Measurements from ENCODE around the gene CRTC3. TPM values are rescaled to one million over a fixed set of nuclear protein-coding genes. Genes with fewer than 3 reads are reported as not detected.
A peak's percentile ranks its signal among the peaks of the same experiment; 100 is the strongest.

The CRTC3 gene
- total RNA-seq, 1 donor from 2014 or later = 52.0 TPM

GRCh38 chr15:90563463-90563862 is 33.7 kb downstream of the CRTC3 start:
- DNase-seq (ENCODE audit: low spot score) = no peak

DNA sequence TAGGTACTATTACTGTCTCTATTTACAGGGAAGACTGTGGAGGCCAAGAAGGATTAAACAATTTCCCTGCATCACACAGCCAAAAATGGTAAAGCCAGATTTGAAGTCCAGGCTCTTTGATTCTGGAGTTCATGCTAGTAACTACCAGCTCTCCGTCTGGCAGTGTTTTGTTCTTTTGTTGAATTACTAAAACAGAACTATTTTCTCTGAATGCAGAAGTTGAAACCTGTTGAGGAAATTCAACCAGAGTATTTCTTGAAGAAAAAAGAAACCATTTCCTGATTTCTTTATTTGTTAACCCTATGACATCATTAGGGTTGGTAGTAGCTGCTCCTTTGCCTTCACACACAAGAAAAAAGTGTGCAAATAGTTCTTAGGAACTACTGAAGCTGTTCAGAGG is 34.3 kb downstream of the CRTC3 start:
- DNase-seq (ENCODE audit: low spot score) = no peak

DNA sequence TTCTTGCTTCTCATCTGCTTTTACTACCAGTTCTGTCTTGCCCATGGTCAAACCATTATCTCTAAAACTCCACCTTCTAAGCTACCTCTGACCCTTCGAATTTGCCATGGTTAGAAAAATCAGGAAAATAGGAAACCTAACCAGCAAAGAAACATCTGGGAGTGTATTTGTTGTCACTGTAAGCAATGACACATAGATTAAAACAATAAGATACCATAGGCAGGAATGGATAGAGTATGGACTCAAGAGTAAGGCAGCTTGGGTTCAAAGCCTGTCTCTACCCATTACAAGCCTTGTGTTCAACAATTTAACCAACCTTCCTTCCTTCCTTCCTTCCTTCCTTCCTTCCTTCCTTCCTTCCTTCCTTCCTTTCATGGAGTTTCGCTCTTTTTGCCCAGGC is 34.9 kb downstream of the CRTC3 start:
- DNase-seq (ENCODE audit: low spot score) = no peak

DNA sequence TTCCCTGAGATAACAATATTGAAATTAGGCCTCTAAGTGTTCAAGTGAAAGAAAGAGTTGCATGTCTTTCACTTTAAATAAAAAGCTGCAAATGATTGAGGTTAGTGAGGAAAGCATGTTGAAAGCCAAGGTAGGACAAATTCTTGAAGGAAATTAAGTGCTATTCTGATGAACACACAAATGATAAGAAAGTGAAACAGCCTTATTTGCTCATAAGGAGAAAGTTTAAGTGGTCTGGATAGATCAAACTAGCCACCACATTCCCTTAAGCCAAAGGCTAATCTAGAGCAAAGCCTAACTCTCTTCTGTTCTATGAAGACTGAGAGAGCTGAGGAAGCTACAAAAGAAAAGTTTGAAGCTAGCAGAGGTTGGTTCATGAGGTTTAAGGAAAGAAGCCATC is 36.1 kb downstream of the CRTC3 start:
- no peak for DNase-seq (ENCODE audit: low spot score)

- DNase-seq (ENCODE audit: low spot score) = no peak
Measured at GRCh38 chr15:90570643-90571042, 40.9 kb downstream of the CRTC3 start.

GRCh38 chr15:90571063-90571541 is 41.4 kb downstream of the CRTC3 start:
- DNase-seq (ENCODE audit: low spot score) = peak; percentile 69

DNA sequence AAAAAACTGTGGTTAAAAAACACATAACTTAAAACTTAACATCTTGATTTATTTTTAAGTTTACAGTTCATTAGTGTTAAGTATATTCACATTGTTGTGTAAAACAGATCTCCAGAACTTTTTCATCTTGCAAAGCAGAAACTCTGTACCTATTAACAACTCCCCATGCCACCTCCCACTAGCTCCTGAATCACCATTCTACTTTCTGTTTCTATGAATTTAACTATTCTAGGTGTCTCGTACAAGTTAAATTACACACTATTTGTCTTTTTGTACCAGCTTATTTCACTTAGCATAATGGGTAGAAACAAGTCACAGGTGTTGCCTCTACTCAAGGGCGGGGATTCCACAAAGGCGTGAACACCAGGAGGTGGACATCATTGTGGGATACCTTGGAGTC is 43.2 kb downstream of the CRTC3 start:
- no peak for DNase-seq (ENCODE audit: low spot score)

- no peak for DNase-seq (ENCODE audit: low spot score)
Measured at GRCh38 chr15:90576711-90577389, 47.1 kb downstream of the CRTC3 start.

- DNase-seq (ENCODE audit: low spot score) = no peak
Measured at GRCh38 chr15:90579213-90579612, 49.5 kb downstream of the CRTC3 start.

DNA sequence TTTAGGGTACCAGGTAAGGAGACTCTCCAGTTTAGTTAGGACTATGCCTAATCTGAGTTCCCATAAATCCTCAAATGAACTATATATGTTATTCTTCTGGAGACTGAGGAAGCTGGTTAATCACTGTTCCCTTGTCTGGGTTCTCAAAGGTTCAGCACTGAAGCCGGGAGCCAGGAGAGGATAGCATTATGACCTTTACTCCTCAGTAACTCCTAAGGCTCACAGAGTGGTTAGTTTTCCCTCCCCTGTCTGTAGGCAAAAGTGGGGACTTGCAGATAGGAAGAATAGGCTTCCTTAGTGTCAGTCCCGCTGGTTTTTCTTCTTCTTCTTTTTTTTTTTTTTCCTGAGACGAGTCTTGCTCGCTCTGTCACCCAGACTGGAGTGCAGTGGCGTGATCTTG is 50.4 kb downstream of the CRTC3 start:
- DNase-seq (ENCODE audit: low spot score) = no peak

DNA sequence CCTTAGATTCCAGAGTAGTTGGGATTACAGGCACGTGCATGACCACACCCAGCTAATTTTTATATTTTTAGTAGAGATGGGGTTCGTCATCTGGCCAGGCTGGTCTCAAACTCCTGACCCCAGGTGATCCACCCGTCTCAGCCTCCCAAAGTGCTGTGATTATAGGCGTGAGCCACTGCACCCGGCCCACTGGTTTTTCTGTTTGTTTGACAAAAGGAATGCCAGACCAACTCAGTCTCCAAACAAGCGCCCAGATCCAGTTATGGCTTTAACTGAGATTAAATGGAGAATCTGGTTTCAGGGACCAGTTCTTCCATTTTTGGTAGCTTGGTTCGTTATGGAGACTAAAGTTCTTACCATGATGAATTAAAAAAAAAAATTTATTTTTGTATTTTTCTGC is 50.8 kb downstream of the CRTC3 start:
- no peak for DNase-seq (ENCODE audit: low spot score)

GRCh38 chr15:90580946-90581345 is 51.2 kb downstream of the CRTC3 start:
- DNase-seq (ENCODE audit: low spot score) = no peak

DNA sequence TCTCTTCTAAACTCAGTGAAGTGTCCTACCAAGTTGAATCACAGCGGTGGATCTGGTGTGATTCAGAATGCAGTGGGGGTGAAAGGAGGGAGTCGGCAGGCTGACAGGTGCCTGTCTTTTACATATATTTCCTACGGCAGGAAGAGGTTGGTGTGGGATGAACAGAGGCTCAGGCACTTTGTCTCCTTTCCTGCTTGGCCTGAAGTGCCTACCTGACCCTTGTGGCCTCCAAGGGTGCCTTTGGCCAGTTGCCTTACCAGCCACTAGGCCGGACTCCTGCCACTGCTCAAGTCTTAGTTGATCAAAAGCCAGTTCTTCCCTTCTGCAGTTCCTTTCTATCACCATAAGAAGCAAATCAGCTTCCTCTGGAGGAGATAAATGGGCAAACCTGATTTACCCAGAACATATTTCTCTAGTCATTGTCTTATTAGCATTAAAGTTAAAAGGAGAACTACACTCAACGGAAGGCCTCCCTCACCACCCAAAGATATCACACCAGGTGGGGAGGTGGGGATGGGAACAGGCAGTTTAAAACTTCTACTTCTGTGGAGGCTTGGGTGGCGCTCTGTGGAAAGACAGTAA is 52.1 kb downstream of the CRTC3 start:
- DNase-seq (ENCODE audit: low spot score) = no peak

DNA sequence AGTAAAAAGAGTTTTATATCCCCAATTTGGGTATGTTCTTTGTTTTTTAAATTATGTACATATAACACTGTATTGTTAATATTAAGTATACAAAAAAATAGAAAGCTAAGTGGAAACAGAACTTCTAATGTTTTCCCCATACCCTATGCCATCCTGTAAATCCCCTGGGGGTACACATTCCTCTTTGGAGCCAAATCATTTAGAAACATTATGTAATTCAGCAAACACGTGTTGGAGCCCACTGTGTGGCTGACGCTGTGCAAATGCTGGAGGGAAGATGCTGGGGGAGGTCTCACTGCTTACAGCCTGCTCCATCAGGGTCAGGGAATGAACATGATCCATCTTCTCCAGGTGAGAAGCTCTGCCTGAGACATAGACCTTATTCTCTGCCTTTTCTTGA is 52.8 kb downstream of the CRTC3 start:
- no peak for DNase-seq (ENCODE audit: low spot score)

- no peak for DNase-seq (ENCODE audit: low spot score)
Measured at GRCh38 chr15:90583471-90584252, 53.9 kb downstream of the CRTC3 start.

- no peak for DNase-seq (ENCODE audit: low spot score)
Measured at GRCh38 chr15:90584841-90585240, 55.1 kb downstream of the CRTC3 start.

GRCh38 chr15:90585863-90586262 is 56.1 kb downstream of the CRTC3 start:
- DNase-seq (ENCODE audit: low spot score) = no peak

DNA sequence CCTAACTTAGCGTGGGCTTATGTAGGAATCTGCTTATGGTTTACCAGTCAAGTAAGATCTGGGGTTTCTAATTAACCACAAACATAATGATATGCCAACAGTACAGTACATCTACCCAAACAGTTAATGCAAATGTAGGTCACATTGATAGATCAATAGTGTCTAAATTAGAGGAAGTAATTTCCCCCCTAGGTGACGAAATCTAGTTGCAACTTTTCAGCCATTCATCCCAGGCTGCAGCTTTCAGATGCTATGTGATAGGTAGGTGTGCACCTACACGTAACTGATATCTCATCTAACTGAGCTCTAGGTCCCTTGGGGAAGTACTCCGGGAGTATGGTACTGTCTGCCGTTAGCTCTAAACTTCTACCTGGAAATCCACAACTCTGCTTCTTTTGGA is 57.2 kb downstream of the CRTC3 start:
- DNase-seq (ENCODE audit: low spot score) = no peak

GRCh38 chr15:90588427-90588826 is 58.7 kb downstream of the CRTC3 start:
- no peak for DNase-seq (ENCODE audit: low spot score)

DNA sequence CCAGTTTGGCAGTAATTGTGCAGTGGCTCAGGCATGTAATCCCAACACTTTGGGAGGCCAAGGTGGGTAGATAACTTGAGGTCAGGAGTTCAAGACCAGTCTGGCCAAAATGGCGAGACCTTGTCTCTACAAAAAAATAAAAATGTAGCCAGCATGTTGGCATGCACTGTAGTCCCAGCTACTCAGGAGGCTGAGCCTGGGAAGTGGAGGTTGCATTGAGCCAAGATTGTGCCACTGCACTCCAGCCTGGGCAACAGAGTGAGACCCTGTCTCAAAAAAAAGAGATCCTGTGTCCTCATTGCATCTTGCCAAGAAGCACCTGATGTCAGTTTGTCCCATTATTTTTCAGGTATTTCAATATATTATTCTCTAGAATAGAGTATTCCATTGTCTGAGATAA is 61.8 kb downstream of the CRTC3 start:
- DNase-seq (ENCODE audit: low spot score) = no peak

DNA sequence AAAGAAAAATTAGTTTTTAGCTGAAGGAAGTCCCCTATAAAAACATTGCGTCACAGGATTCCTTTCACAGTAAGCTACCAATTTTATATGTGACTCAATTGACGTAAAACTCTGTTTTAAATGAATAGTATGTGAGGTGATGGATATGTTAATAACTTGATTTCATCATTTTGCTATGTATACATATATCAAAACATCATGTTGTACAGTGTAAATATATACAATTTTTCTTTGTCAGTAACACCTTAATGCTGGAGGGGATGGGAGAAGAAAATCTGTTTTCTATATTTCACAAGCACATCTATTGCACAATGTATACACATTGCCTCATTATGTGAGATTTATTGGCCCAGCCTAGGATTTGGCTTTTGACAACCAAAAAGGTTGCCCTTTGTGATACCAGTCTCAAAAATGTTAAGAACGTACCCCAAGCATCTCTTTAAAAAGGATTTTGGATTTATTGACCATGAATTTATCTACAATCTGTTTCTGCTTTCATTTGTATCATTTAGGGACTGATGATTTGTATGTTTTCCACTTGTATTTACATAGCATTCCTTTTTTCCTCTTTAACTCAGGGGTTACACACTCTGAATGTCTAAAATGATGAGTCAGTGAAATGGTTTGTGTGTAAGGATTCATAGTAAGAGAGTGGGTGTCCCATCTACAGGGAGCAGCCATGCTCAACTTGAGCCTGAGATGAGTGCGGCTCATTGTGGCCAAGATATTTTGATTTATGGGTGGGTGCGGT is 62.6 kb downstream of the CRTC3 start:
- DNase-seq (ENCODE audit: low spot score) = no peak

DNA sequence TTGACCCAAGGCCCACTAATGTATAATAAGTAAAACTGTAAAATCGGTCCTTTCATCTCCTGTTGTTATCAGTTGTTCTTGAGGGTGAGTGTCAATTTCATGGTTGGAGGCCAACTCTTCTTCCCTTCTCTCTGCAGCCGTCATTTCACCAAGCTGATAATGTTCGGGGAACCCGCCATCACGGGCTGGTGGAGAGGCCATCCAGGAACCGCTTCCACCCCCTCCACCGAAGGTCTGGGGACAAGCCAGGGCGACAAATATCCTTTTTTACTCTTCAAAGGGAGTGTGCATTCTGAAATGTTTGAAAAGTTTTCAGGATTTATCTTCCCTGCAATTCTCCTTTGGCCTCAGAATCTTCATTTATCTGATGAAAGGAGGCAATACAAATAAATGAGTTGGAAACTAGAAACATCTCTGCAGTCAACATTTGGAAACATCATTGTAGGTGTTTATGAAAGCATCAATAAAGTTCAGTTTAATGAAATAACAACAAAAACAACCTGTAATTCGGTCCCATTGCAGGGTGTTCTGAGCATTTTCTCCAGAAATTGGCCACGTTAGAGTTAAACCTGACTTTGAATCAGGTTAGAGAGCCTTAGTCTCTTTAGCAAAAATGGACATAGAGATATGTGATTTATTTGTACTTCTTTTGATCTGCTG is 63.9 kb downstream of the CRTC3 start:
- DNase-seq (ENCODE audit: low spot score) = no peak
